ENCODE results near the gene DTX2.
"Not testable (repeated sequence)": the region's sequence is repeated elsewhere in the genome, so short reads cannot be mapped to it uniquely, and the experiment has no call there.

GRCh38 chr7:76442664-76443446, 18.7 kb upstream of the DTX2 start:
- not testable (repeated sequence) for TF ChIP-seq CTCF, POLR2AphosphoS5 (IDR thresholded peaks at IDR 0.05)

Measured in gastroesophageal sphincter (tissue), 3 donors.